K562 (cell line): ENCODE results near the gene SPTLC2.

ENCODE experiments used
- CBX5 ChIP-seq: IDR thresholded peaks from 2 replicates; pipeline ENCODE4 v1.6.1; 2014; ENCODE audit warnings: low read depth, borderline replicate concordance
- CREB1 ChIP-seq, 2 experiments: sonication (generic) in 1 of 2; formaldehyde crosslinking in 1 of 2; IDR thresholded peaks; 2 replicates each; pipeline versions ENCODE4 v1.6.1 to v1.8.0; 2012 to 2022; ENCODE audit warnings: inconsistent platforms in 1 of 2, mild to moderate bottlenecking in 1 of 2, missing genetic modification reagents in 1 of 2, moderate library complexity in 1 of 2
- CTCF ChIP-seq, 3 experiments: IDR thresholded peaks in 2 of 3; conservative IDR thresholded peaks in 1 of 3; 2 replicates each; pipeline ENCODE4 v1.5.1; 2011 to 2012; ENCODE audit warnings: low read length in 3 of 3, mild to moderate bottlenecking in 3 of 3, control low read depth in 2 of 3, improper control_type of control experiment in 1 of 3, inconsistent platforms in 1 of 3, low read depth in 1 of 3, mixed read lengths in 1 of 3, moderate library complexity in 1 of 3; ENCODE audit not compliant: insufficient read depth in 2 of 3
- MAZ ChIP-seq, 2 experiments: fragments of 450-650 bp in 1 of 2; sonication (generic) in 1 of 2; formaldehyde crosslinking; IDR thresholded peaks in 1 of 2; conservative IDR thresholded peaks in 1 of 2; 2 replicates each; pipeline versions ENCODE4 v1.4.0 to v1.5.0; 2020; ENCODE audit warnings: mild to moderate bottlenecking in 1 of 2, missing genetic modification reagents in 1 of 2
- NRF1 ChIP-seq, 2 experiments: fragments of 450-650 bp; IDR thresholded peaks in 1 of 2; conservative IDR thresholded peaks in 1 of 2; 2 replicates each; pipeline ENCODE4 v1.6.1; 2014; ENCODE audit warnings: mild to moderate bottlenecking in 2 of 2
- PML ChIP-seq: IDR thresholded peaks from 2 replicates; pipeline ENCODE4 v1.6.1; 2012; ENCODE audit warnings: low read length, inconsistent platforms
- POLR2A ChIP-seq: fragments of 450-650 bp; conservative IDR thresholded peaks from 2 replicates; pipeline ENCODE4 v1.6.1; 2016
- TF ChIP-seq, protein P1 (sequence below): fragments of 250-450 bp; sonication (Bioruptor Pico); IDR thresholded peaks from 2 replicates; pipeline ENCODE4 v1.8.0; 2022; ENCODE audit warnings: inconsistent platforms, mild to moderate bottlenecking, moderate library complexity, borderline replicate concordance

GRCh38 chr14:77610553-77610952 lies 5.9 kb downstream of the SPTLC2 start:
- TF ChIP-seq PML, result no peak
- no peak for TF ChIP-seq CTCF (IDR thresholded peaks at IDR 0.05 in 2 of 3, conservative IDR thresholded peaks at IDR 0.05 in 1 of 3; ENCODE audit: insufficient read depth in 2 of 3, low read depth in 1 of 3, low read length in 3 of 3)
- no peak for TF ChIP-seq CBX5
- TF ChIP-seq, protein P1, sequence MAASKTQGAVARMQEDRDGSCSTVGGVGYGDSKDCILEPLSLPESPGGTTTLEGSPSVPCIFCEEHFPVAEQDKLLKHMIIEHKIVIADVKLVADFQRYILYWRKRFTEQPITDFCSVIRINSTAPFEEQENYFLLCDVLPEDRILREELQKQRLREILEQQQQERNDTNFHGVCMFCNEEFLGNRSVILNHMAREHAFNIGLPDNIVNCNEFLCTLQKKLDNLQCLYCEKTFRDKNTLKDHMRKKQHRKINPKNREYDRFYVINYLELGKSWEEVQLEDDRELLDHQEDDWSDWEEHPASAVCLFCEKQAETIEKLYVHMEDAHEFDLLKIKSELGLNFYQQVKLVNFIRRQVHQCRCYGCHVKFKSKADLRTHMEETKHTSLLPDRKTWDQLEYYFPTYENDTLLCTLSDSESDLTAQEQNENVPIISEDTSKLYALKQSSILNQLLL (CRISPR knock-in tag), result no peak
- no peak for TF ChIP-seq CREB1 (IDR thresholded peaks at IDR 0.05)
- TF ChIP-seq CREB1 (CRISPR knock-in tag; IDR thresholded peaks at IDR 0.05), result no peak
- TF ChIP-seq POLR2A, result no peak
- TF ChIP-seq NRF1 (conservative IDR thresholded peaks at IDR 0.05 in 1 of 2, IDR thresholded peaks at IDR 0.05 in 1 of 2), result no peak
- TF ChIP-seq MAZ (CRISPR knock-in tag; conservative IDR thresholded peaks at IDR 0.05 in 1 of 2, IDR thresholded peaks at IDR 0.05 in 1 of 2), result no peak
